NCI-H748 (cell line): ENCODE results near the gene TFF2.

Experiments
- DNase-seq: peaks from one replicate; lab custom pipeline; 2025; ENCODE audit not compliant: unreplicated experiment; lab: John Stamatoyannopoulos, UW

TFF2 gene

GRCh38 chr21:42321231-42321630 is 29.6 kb downstream of the TFF2 start:
- no peak for DNase-seq

GRCh38 chr21:42320791-42321190 is 30.0 kb downstream of the TFF2 start:
- DNase-seq: no peak

GRCh38 chr21:42319851-42320572 is 30.8 kb downstream of the TFF2 start:
- DNase-seq: no peak

GRCh38 chr21:42319376-42319775 is 31.4 kb downstream of the TFF2 start:
- DNase-seq: no peak

GRCh38 chr21:42317826-42318746 is 32.7 kb downstream of the TFF2 start:
- peak; percentile 20 for DNase-seq

- peak; percentile 95 for DNase-seq
Observed at GRCh38 chr21:42317341-42317741, 33.5 kb downstream of the TFF2 start.

- peak; percentile 76 for DNase-seq
Observed at GRCh38 chr21:42316891-42317290, 33.9 kb downstream of the TFF2 start.

- peak; percentile 99 for DNase-seq
Observed at GRCh38 chr21:42315296-42315891, 35.4 kb downstream of the TFF2 start, which contains the start of gene TFF3. Gene TFF3 (minus strand): TSS chr21:42315409. CDS start chr21:42315374, 35 bp downstream.

GRCh38 chr21:42314616-42315295 is 36.0 kb downstream of the TFF2 start:
- peak; percentile 12 for DNase-seq

- DNase-seq: peak; percentile 93
Observed at GRCh38 chr21:42313501-42313969, 37.3 kb downstream of the TFF2 start.

GRCh38 chr21:42312626-42313104 is 38.1 kb downstream of the TFF2 start:
- DNase-seq: peak; percentile 61

- peak; percentile 14 for DNase-seq
Observed at GRCh38 chr21:42311816-42312625, 38.8 kb downstream of the TFF2 start.

- DNase-seq: no peak
Observed at GRCh38 chr21:42311160-42311559, 39.6 kb downstream of the TFF2 start.

GRCh38 chr21:42310411-42311001 is 40.3 kb downstream of the TFF2 start:
- DNase-seq: no peak

GRCh38 chr21:42309753-42310213 is 41.0 kb downstream of the TFF2 start:
- DNase-seq: peak; percentile 79

GRCh38 chr21:42308914-42309752 is 41.7 kb downstream of the TFF2 start:
- DNase-seq: no peak

GRCh38 chr21:42308161-42308913 is 42.5 kb downstream of the TFF2 start:
- no peak for DNase-seq

- DNase-seq: no peak
Observed at GRCh38 chr21:42307106-42307505, 43.7 kb downstream of the TFF2 start.
